ENCODE data around the gene ESPNL.

Gene ESPNL

GRCh38 chr2:238127165-238128060, 27.3 kb downstream of the ESPNL start:
- DNase-seq (ENCODE audit: low read depth): no peak
- peak overlapping the region; percentile 42 for H3K4me3 ChIP-seq (ENCODE audit: low read length)
- TF ChIP-seq CTCF (conservative IDR thresholded peaks at IDR 0.05; ENCODE audit: low read depth, low read length): peak; percentile 32

GRCh38 chr2:238128061-238128440, 27.9 kb downstream of the ESPNL start:
- no peak for TF ChIP-seq CTCF (conservative IDR thresholded peaks at IDR 0.05; ENCODE audit: low read depth, low read length)
- no peak for DNase-seq (ENCODE audit: low read depth)

GRCh38 chr2:238128534-238129001, 28.4 kb downstream of the ESPNL start:
- TF ChIP-seq CTCF (conservative IDR thresholded peaks at IDR 0.05; ENCODE audit: low read depth, low read length): no peak
- DNase-seq (ENCODE audit: low read depth): no peak
- H3K4me3 ChIP-seq (ENCODE audit: low read length): no peak overlapping the region

More at GRCh38 chr2:238128061-238128440, 27.9 kb downstream of the ESPNL start:
- peak overlapping the region; percentile 42 for H3K4me3 ChIP-seq (ENCODE audit: low read length)

GRCh38 chr2:238129166-238130010, 29.2 kb downstream of the ESPNL start:
- TF ChIP-seq CTCF (conservative IDR thresholded peaks at IDR 0.05; ENCODE audit: low read depth, low read length): no peak

GRCh38 chr2:238130111-238130695, 30.1 kb downstream of the ESPNL start:
- no peak for TF ChIP-seq CTCF (conservative IDR thresholded peaks at IDR 0.05; ENCODE audit: low read depth, low read length)
- H3K4me3 ChIP-seq (ENCODE audit: low read length): no peak overlapping the region
- DNase-seq (ENCODE audit: low read depth): no peak

More at GRCh38 chr2:238129166-238130010, 29.2 kb downstream of the ESPNL start:
- DNase-seq (ENCODE audit: low read depth): no peak
- H3K4me3 ChIP-seq (ENCODE audit: low read length): no peak overlapping the region

GRCh38 chr2:238130696-238131628, 30.8 kb downstream of the ESPNL start:
- no peak for TF ChIP-seq CTCF (conservative IDR thresholded peaks at IDR 0.05; ENCODE audit: low read depth, low read length)
- DNase-seq (ENCODE audit: low read depth): no peak
- H3K4me3 ChIP-seq (ENCODE audit: low read length): no peak overlapping the region
